Ovary (tissue), 9 donors: Measurements from ENCODE around the gene PIH1D1. TPM values are rescaled to one million over a fixed set of nuclear protein-coding genes. Genes with fewer than 3 reads are reported as not detected.

ENCODE experiments used
- DNase-seq, 5 donors: peaks; one replicate each; pipeline ENCODE4 v3.0.0-alpha.2; 2019 to 2020
- H3K27ac ChIP-seq, 2 donors: fragments of 200-600 bp; one replicate each; pipeline versions ENCODE4 v1.5.1 to v1.8.0; 2019 to 2022
- H3K27me3 ChIP-seq: fragments of 200-600 bp; one replicate; pipeline ENCODE4 v1.8.0; 2022
- H3K36me3 ChIP-seq: fragments of 200-600 bp; sonication (generic); one replicate; pipeline ENCODE4 v1.5.1; 2019
- H3K4me1 ChIP-seq: one replicate; pipeline ENCODE4 v1.8.1; 2013; ENCODE audit warnings: mild to moderate bottlenecking, moderate library complexity; ENCODE audit not compliant: insufficient read depth
- H3K4me3 ChIP-seq: fragments of 200-600 bp; sonication (generic); one replicate; pipeline ENCODE4 v1.5.1; 2017
- H3K9me3 ChIP-seq, 2 donors: fragments of 200-600 bp in 1 of 2; sonication (generic) in 1 of 2; one replicate each; pipeline versions ENCODE4 v1.5.1 to v1.8.1; 2013 to 2019; ENCODE audit warnings: mild to moderate bottlenecking in 1 of 2, moderate library complexity in 1 of 2
- EP300 ChIP-seq: sonication (generic); formaldehyde crosslinking; IDR thresholded peaks from one replicate; pipeline ENCODE4 v1.6.1; 2017; ENCODE audit warnings: antibody characterized with exemption
- POLR2A ChIP-seq: fragments of 450-650 bp; IDR thresholded peaks from one replicate; pipeline ENCODE4 v1.6.1; 2017; ENCODE audit warnings: antibody characterized with exemption, mild to moderate bottlenecking, moderate library complexity
- WGBS, 3 donors: extraction: QIAGEN DNeasy Blood & Tissue Kit in 1 of 3; methylation state at CpG; one replicate each; pipeline versions ENCODE4 v1.1.5 to v1.1.7; 2013 to 2017; 5-methylcytosine and 5-hydroxymethylcytosine counted together
- intact Hi-C, 4 donors: fragments of 100-400 bp; cut with DNase I; formaldehyde crosslinking; loops; one replicate each; pipeline versions ENCODE4 v1.11.0 to v1.15.1; 2022 to 2023
- polyA plus RNA-seq, 2 donors: library from polyadenylated mRNA; stranded (reverse); fragments of 200-250 nt in 1 of 2; fragments of 350-450 nt in 1 of 2; fragmentation: Illumina TruSeq in 1 of 2; extraction: RNeasy Lipid Tissue Mini Kit (QIAGEN cat#74804) in 1 of 2; gene quantifications; one replicate each; pipeline ENCODE4 v1.2.3, GENCODE V29; 2013 to 2014
- total RNA-seq, 7 donors: library from RNA; depleted of rRNA in 2 of 7; stranded (reverse); fragments of >200 nt in 2 of 7; fragmentation: NEBNext Ultra II Directional in 3 of 7; extraction: Animal tissue kit (Norgen Biotek cat#: 25700) in 3 of 7; gene quantifications; one replicate each; pipeline versions ENCODE4 v1.1.0 to v1.2.4, GENCODE V29; 2016 to 2023
- TF ChIP-seq, protein P1 (sequence below), 3 donors: fragments of 450-650 bp in 2 of 3; fragments of 200-600 bp in 1 of 3; IDR thresholded peaks; one replicate each; pipeline versions ENCODE4 v1.5.1 to v1.8.0; 2016 to 2022; ENCODE audit warnings: antibody characterized with exemption in 3 of 3, mild to moderate bottlenecking in 1 of 3
- donor health status: DM: no; HTN: no; CAD: no; lungs with moderate emphysema.
- donor health status: DM: no; HTN: no; CAD: no.
- donor health status: Bipolar disorder and iron deficiency.
- donor health status: DM: yes; HTN: yes; CAD: no.
- donor health status: DM: no; HTN: no; CAD: no.
- donor health status: DM: yes; HTN: yes; CAD: no.

PIH1D1 gene
- total and polyA plus RNA-seq, 9 donors, result 28.6 to 69.4 (median 58.5) TPM

DNA sequence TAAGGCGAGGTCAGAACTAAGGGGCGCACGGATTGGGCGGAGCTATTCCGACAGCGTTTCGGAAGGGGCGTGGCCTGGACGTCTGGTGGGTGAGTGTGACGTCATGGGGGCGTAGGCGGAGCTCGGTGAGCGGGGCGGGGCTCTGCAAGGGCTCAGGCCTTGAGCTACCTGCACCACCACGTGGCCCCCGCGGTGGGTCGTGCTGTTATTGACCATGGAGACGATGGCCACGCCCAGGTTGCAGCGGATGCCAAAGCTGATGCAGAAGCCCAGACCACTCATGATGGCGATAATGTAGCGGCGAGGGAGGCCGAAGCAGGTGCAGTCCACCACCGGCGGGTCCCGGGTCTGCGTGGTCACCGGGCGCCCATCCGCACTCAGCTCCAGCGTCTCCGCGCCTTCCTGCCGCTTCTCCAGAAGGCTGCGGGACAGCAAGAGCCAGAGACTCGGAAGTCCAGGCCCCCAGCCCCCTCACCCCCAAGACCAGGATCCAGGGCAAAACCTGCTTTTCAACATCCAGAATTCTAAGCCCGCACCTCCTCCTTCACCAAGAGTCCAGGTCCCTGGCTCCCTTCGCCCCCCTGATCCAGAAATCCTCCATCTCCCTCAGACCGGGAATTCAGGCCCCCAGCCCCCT lies 15.1 kb downstream of the PIH1D1 start:
- H3K4me3 ChIP-seq, result no peak overlapping the region
- H3K27me3 ChIP-seq, result peaks cover 6% of the 10 kb centered on the region
- H3K4me1 ChIP-seq, result no peaks in the 10 kb centered on the region
- no peak for DNase-seq
- no peaks in the 10 kb centered on the region for H3K9me3 ChIP-seq
- WGBS, 3 donors, result 10 to 18% (median 12%) methylated on average over 42 of the region's 42 CpGs
- H3K27ac ChIP-seq, result no peak overlapping the region
- intact Hi-C loops, result loop anchor here in 2 of 4 donors (5.0 to 10.0 kb wide), 2 partner anchors 39 to 62 kb away; no protein-coding TSS in a partner anchor
- H3K36me3 ChIP-seq, result no peaks in the 10 kb centered on the region
- TF ChIP-seq POLR2A (no peak), EP300 (no peak)
- TF ChIP-seq, protein P1, sequence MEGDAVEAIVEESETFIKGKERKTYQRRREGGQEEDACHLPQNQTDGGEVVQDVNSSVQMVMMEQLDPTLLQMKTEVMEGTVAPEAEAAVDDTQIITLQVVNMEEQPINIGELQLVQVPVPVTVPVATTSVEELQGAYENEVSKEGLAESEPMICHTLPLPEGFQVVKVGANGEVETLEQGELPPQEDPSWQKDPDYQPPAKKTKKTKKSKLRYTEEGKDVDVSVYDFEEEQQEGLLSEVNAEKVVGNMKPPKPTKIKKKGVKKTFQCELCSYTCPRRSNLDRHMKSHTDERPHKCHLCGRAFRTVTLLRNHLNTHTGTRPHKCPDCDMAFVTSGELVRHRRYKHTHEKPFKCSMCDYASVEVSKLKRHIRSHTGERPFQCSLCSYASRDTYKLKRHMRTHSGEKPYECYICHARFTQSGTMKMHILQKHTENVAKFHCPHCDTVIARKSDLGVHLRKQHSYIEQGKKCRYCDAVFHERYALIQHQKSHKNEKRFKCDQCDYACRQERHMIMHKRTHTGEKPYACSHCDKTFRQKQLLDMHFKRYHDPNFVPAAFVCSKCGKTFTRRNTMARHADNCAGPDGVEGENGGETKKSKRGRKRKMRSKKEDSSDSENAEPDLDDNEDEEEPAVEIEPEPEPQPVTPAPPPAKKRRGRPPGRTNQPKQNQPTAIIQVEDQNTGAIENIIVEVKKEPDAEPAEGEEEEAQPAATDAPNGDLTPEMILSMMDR (IDR thresholded peaks at IDR 0.05), result no peak

DNA sequence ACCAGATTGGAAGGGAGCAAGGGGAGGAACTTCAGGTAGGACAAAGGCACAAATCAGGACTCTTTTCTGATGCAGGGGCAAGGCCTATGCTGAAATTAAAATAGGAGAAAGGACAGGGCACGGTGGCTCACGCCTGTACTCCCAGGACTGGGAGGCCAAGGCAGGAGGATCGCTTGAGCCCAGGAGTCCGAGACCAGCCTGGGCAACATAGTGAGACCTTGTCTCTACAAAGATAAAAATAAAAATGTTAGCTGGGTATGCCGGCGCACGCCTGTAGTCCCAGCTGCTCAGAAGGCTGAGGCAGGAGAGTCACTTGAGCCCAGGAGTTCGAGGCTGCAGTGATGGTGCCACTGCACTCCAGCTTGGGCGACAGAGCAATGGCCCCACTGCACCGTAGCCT lies 15.9 kb downstream of the PIH1D1 start:
- intact Hi-C loops, result loop anchor here in 2 of 4 donors (5.0 to 10.0 kb wide), 2 partner anchors 38 to 61 kb away; no protein-coding TSS in a partner anchor
- H3K9me3 ChIP-seq, result no peaks in the 10 kb centered on the region
- no peaks in the 10 kb centered on the region for H3K4me1 ChIP-seq
- H3K36me3 ChIP-seq, result no peaks in the 10 kb centered on the region
- peaks cover 8% of the 10 kb centered on the region for H3K27me3 ChIP-seq
- 78 to 89% (median 87%) methylated on average over 10 of the region's 10 CpGs for WGBS, 3 donors
- DNase-seq, result no peak
- H3K27ac ChIP-seq, result no peak overlapping the region
- no peak overlapping the region for H3K4me3 ChIP-seq
- TF ChIP-seq EP300, result no peak
- no peak for TF ChIP-seq POLR2A
- TF ChIP-seq, protein P1 (IDR thresholded peaks at IDR 0.05), result no peak

DNA sequence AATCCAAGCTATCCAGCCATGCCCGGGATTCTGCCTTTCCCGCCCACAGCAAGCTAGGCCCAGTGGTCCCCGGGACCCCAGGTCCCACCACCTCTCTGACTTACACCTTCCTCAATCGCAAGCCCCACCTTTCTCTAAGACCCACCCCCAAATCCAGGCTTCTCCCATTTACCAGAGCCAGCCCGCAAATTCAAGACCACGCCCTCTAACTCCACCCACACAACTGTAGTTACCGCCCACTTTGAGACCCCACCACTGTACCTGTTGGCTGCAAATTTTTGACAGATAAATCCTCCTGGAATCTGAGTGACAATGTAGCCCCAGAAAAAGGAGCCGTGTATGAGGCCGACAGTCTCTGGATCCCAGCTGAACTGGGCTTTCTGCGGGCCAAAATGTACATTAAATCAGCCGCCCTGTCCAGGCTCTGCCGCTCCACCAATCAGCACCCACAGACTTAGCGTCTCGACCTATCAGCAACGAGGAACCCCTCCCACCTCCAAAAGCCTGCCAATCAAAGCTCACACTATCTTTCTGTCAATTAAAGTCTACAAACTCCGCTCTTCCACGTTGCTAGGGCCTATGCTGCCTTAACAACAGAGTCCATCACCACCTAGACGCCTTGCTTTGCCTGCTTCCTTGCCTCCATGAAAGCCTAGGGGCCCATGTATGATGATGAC lies 16.6 kb downstream of the PIH1D1 start:
- Histone ChIP-seq H3K27ac (no peak overlapping the region), H3K27me3 (peaks cover 8% of the 10 kb centered on the region), H3K4me1 (no peaks in the 10 kb centered on the region), H3K4me3 (no peak overlapping the region), H3K9me3 (no peaks in the 10 kb centered on the region), H3K36me3 (no peaks in the 10 kb centered on the region)
- intact Hi-C loops, result loop anchor here in 2 of 4 donors (5.0 to 10.0 kb wide), 2 partner anchors 38 to 60 kb away; no protein-coding TSS in a partner anchor
- 81 to 87% (median 85%) methylated on average over 18 of the region's 18 CpGs for WGBS, 3 donors
- TF ChIP-seq, protein P1 (IDR thresholded peaks at IDR 0.05), result no peak
- TF ChIP-seq EP300 (no peak), POLR2A (no peak)
- no peak for DNase-seq

DNA sequence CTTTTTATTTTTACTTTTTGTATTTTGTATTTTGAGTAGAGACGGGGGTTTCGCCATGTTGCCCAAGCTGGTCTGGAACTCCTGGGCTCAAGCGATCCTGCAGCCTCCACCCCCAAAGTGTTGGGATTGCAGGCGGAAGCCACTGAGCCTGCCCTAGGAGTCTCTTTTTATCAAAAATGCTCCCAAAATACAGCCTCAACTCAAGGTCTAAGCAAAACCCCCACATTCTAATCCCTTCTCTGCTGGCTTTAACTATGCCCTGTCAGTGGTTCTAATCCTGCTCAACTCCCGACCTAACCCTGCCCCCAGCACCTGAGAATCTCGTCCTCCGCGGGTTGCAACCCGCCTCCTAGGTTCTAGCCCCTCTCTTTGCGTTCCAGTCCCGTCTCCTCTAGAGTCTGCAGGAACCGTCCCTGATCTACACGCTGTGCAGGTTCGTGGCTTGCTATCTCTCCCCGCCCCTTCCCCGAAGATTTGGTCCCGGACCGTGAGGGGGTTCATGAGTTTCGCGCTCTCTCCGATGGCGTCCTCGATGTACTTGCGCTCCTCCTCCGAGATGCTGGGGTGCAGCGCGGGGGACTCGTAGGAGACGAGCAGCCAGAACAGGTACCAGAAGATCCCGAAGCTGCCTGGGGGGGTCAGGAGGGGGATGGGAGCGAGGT lies 18.2 kb downstream of the PIH1D1 start:
- no peaks in the 10 kb centered on the region for H3K9me3 ChIP-seq
- TF ChIP-seq, protein P1 (IDR thresholded peaks at IDR 0.05), result no peak
- TF ChIP-seq EP300 (no peak), POLR2A (no peak)
- H3K4me1 ChIP-seq, result no peaks in the 10 kb centered on the region
- intact Hi-C loops, result loop anchor here in 1 of 4 donors (10.0 kb wide), 1 partner anchor 59 kb away; no protein-coding TSS in a partner anchor
- no peaks in the 10 kb centered on the region for H3K36me3 ChIP-seq
- no peak overlapping the region for H3K4me3 ChIP-seq
- no peak for DNase-seq
- H3K27me3 ChIP-seq, result peaks cover 8% of the 10 kb centered on the region
- no peak overlapping the region for H3K27ac ChIP-seq
- WGBS, 3 donors, result 10 to 14% (median 14%) methylated on average over 31 of the region's 31 CpGs
